H1 (cell line): Measurements from ENCODE around the gene PPIP5K1. TPM values are rescaled to one million over a fixed set of nuclear protein-coding genes. Genes with fewer than 3 reads are reported as not detected.
"Not testable (repeated sequence)": the region's sequence is repeated elsewhere in the genome, so short reads cannot be mapped to it uniquely, and the experiment has no call there.

ENCODE experiments used
- CTCF ChIA-PET: fragments of 300-600 bp; sonication (Branson Sonifier 250); formaldehyde crosslinking; loops from one replicate; lab custom pipeline; 2021; ENCODE audit not compliant: partially characterized antibody; lab: Charles Lee
- POLR2A ChIA-PET: fragments of 300-600 bp; sonication (Branson Sonifier 250); formaldehyde crosslinking; loops from one replicate; lab custom pipeline; 2021; ENCODE audit warnings: inconsistent platforms; ENCODE audit not compliant: partially characterized antibody; lab: Charles Lee
- DNase-seq, 2 experiments: peaks; one replicate each; pipeline versions ENCODE4 v3.0.0 to v3.0.0-alpha.2; 2010 to 2022; ENCODE audit warnings: low spot score in 2 of 2, low read depth in 1 of 2, mixed read lengths in 1 of 2
- FAIRE-seq: peaks from 2 replicates; lab custom pipeline; 2011; peaks lifted over from hg19 to GRCh38; lab: Jason Lieb, UNC
- H2AFZ ChIP-seq: 2 replicates; pipeline ENCODE4 v1.8.1; 2012; ENCODE audit warnings: low read length, inconsistent platforms
- H2AK5ac ChIP-seq: 2 replicates; pipeline ENCODE4 v1.6.1; 2013; ENCODE audit warnings: low read depth, low read length
- H2BK120ac ChIP-seq: replicated peaks from 2 replicates; pipeline ENCODE3; 2013; ENCODE audit warnings: low read depth, low read length, inconsistent platforms
- H2BK12ac ChIP-seq: 2 replicates; pipeline ENCODE4 v1.6.1; 2013; ENCODE audit warnings: low read depth, low read length
- H2BK15ac ChIP-seq: 2 replicates; pipeline ENCODE4 v1.6.1; 2013; ENCODE audit warnings: low read length
- H2BK20ac ChIP-seq: 2 replicates; pipeline ENCODE4 v1.6.1; 2013; ENCODE audit warnings: low read length
- H2BK5ac ChIP-seq: 2 replicates; pipeline ENCODE4 v1.6.1; 2013; ENCODE audit warnings: low read depth, low read length
- H3K14ac ChIP-seq: 2 replicates; pipeline ENCODE4 v1.6.1; 2013; ENCODE audit warnings: inconsistent platforms; ENCODE audit not compliant: insufficient read length
- H3K18ac ChIP-seq: 2 replicates; pipeline ENCODE4 v1.6.1; 2013; ENCODE audit warnings: low read length; ENCODE audit errors: extremely low read depth
- H3K23ac ChIP-seq: 2 replicates; pipeline ENCODE4 v1.6.1; 2013; ENCODE audit warnings: inconsistent platforms; ENCODE audit not compliant: insufficient read length
- H3K23me2 ChIP-seq: 2 replicates; pipeline ENCODE4 v1.6.1; 2013; ENCODE audit warnings: low read depth, low read length
- H3K27ac ChIP-seq: 2 replicates; pipeline ENCODE4 v1.6.1; 2011; ENCODE audit warnings: low read depth, low read length, inconsistent platforms
- H3K27me3 ChIP-seq, 4 experiments: replicated peaks in 1 of 4; 1 replicate in 1 of 4; 2 replicates in 3 of 4; pipeline versions ENCODE4 v1.6.1 to v1.8.1; 2011 to 2013; ENCODE audit warnings: low read length in 3 of 4, mild to moderate bottlenecking in 3 of 4, inconsistent platforms in 2 of 4, mixed read lengths in 2 of 4, moderate library complexity in 1 of 4; ENCODE audit not compliant: control insufficient read depth in 3 of 4, insufficient read depth in 3 of 4; ENCODE audit errors: extremely low read depth in 1 of 4
- H3K36me3 ChIP-seq, 4 experiments: 2 replicates each; pipeline versions ENCODE4 v1.6.1 to v1.8.1; 2011 to 2013; ENCODE audit warnings: mild to moderate bottlenecking in 4 of 4, low read length in 3 of 4, moderate library complexity in 2 of 4, control low read depth in 1 of 4, inconsistent platforms in 1 of 4; ENCODE audit not compliant: insufficient read depth in 4 of 4, control insufficient read depth in 2 of 4
- H3K4ac ChIP-seq: replicated peaks from 2 replicates; pipeline ENCODE3; 2013; ENCODE audit warnings: low read length, low read depth, mixed read lengths, inconsistent platforms; ENCODE audit not compliant: insufficient read length
- H3K4me1 ChIP-seq, 4 experiments: replicated peaks in 1 of 4; 1 replicate in 1 of 4; 2 replicates in 3 of 4; pipeline versions ENCODE4 v1.6.1 to v1.8.1; 2011 to 2013; ENCODE audit warnings: low read length in 3 of 4, inconsistent platforms in 2 of 4, mixed read lengths in 1 of 4; ENCODE audit not compliant: insufficient read depth in 4 of 4, control insufficient read depth in 3 of 4
- H3K4me2 ChIP-seq, 2 experiments: 2 replicates each; pipeline versions ENCODE4 v1.6.1 to v1.8.1; 2011 to 2013; ENCODE audit warnings: low read depth in 2 of 2, low read length in 2 of 2, control low read depth in 1 of 2, inconsistent platforms in 1 of 2, mild to moderate bottlenecking in 1 of 2; ENCODE audit not compliant: insufficient read depth in 1 of 2
- H3K4me3 ChIP-seq, 4 experiments: fragments of 200-600, 300-600 bp in 1 of 4; sonication (generic), shearing (Covaris generic), sonication (Bioruptor Twin) in 1 of 4; 2 replicates each; pipeline versions ENCODE4 v1.5.1 to v1.8.1; 2011 to 2016; ENCODE audit warnings: low read length in 4 of 4, low read depth in 3 of 4, control low read depth in 2 of 4, inconsistent platforms in 2 of 4, mild to moderate bottlenecking in 2 of 4, mixed read lengths in 1 of 4, moderate library complexity in 1 of 4; ENCODE audit not compliant: insufficient read depth in 2 of 4; ENCODE audit errors: extremely low read depth in 1 of 4
- H3K56ac ChIP-seq: replicated peaks from 2 replicates; pipeline ENCODE3; 2013; ENCODE audit warnings: low read depth, mild to moderate bottlenecking, mixed read lengths, low read length, inconsistent platforms; ENCODE audit not compliant: insufficient read length
- H3K79me1 ChIP-seq: 2 replicates; pipeline ENCODE4 v1.6.1; 2013; ENCODE audit warnings: low read depth, low read length, control low read depth
- H3K79me2 ChIP-seq, 2 experiments: 2 replicates each; pipeline versions ENCODE4 v1.6.1 to v1.8.1; 2012 to 2013; ENCODE audit warnings: low read length in 2 of 2, mild to moderate bottlenecking in 2 of 2, inconsistent platforms in 1 of 2; ENCODE audit not compliant: insufficient read depth in 2 of 2, control insufficient read depth in 1 of 2
- H3K9ac ChIP-seq, 4 experiments: replicated peaks in 1 of 4; 1 replicate in 1 of 4; 2 replicates in 3 of 4; pipeline versions ENCODE4 v1.6.1 to v1.8.1; 2011 to 2013; ENCODE audit warnings: low read depth in 3 of 4, low read length in 3 of 4, control low read depth in 2 of 4, mild to moderate bottlenecking in 2 of 4, moderate library complexity in 2 of 4, inconsistent platforms in 1 of 4; ENCODE audit errors: extremely low read depth in 1 of 4
- H3K9me3 ChIP-seq, 2 experiments: 2 replicates each; pipeline versions ENCODE4 v1.6.1 to v1.8.1; 2012 to 2013; ENCODE audit warnings: mild to moderate bottlenecking in 2 of 2, moderate library complexity in 2 of 2, control low read depth in 1 of 2, inconsistent platforms in 1 of 2, low read depth in 1 of 2, low read length in 1 of 2, mixed read lengths in 1 of 2; ENCODE audit not compliant: insufficient read depth in 2 of 2
- H4K20me1 ChIP-seq, 2 experiments: replicated peaks in 1 of 2; 2 replicates each; pipeline versions ENCODE3 to v1.8.1; 2011 to 2013; ENCODE audit warnings: inconsistent platforms in 2 of 2, low read length in 2 of 2, mild to moderate bottlenecking in 1 of 2; ENCODE audit not compliant: insufficient read depth in 2 of 2, control insufficient read depth in 1 of 2
- H4K5ac ChIP-seq: 2 replicates; pipeline ENCODE4 v1.6.1; 2013; ENCODE audit warnings: low read length, low read depth, mixed read lengths, inconsistent platforms; ENCODE audit not compliant: insufficient read length
- H4K8ac ChIP-seq: 2 replicates; pipeline ENCODE4 v1.8.0; 2013; ENCODE audit warnings: mild to moderate bottlenecking, moderate library complexity, low read length, inconsistent platforms; ENCODE audit not compliant: insufficient read depth; ENCODE audit errors: extremely low read depth
- H4K91ac ChIP-seq: replicated peaks from 2 replicates; pipeline ENCODE3; 2013; ENCODE audit warnings: low read length, mixed read lengths, inconsistent platforms; ENCODE audit not compliant: insufficient read length
- WGBS, 2 experiments: shearing (Covaris generic) in 1 of 2; methylation state at CpG; one replicate each; pipeline versions ENCODE4 v1.1.6 to v1.1.7; 2013 to 2015; ENCODE audit warnings: low lambda C conversion rate in 2 of 2, mixed read lengths in 2 of 2, inconsistent platforms in 1 of 2, low coverage in 1 of 2, missing lambda C conversion rate in 1 of 2; ENCODE audit not compliant: insufficient replicate concordance in 2 of 2, insufficient coverage in 1 of 2, insufficient read length in 1 of 2; ENCODE audit errors: extremely low coverage in 1 of 2, missing lambda C conversion rate in 1 of 2; 5-methylcytosine and 5-hydroxymethylcytosine counted together
- polyA plus RNA-seq, 7 experiments: library from polyadenylated mRNA; depleted of rRNA in 3 of 7; stranded (reverse) in 5 of 7; unstranded in 2 of 7; fragments of >200 nt in 5 of 7; fragments of 200-250 nt in 2 of 7; gene quantifications; 1 replicate in 5 of 7; 2 replicates in 1 of 7; 4 replicates in 1 of 7; pipeline versions ENCODE4 v1.2.1 to v1.2.3, GENCODE V29; 2011 to 2013; ENCODE audit warnings: missing spikeins in 2 of 7, mixed read lengths in 2 of 7
- total RNA-seq: library from RNA; stranded (reverse); fragmentation: NEBNext Ultra II Directional; extraction: Animal tissue kit (Norgen Biotek cat#: 25700); gene quantifications from 2 replicates; pipeline ENCODE4 v1.2.1, GENCODE V29; 2021

The PPIP5K1 gene
- total and polyA plus RNA-seq, 2 of the 8 experiments (the other 6 are each of a cell fraction or from before 2014, with no cell fraction given): 18.8 to 22.7 TPM

- H2BK15ac ChIP-seq, H3K36me3 ChIP-seq, H3K23me2 ChIP-seq, H4K91ac ChIP-seq, H3K4me1 ChIP-seq, H4K5ac ChIP-seq, H3K4ac ChIP-seq, H3K79me2 ChIP-seq, H3K18ac ChIP-seq, H3K9ac ChIP-seq, H2AFZ ChIP-seq, H4K20me1 ChIP-seq, H3K79me1 ChIP-seq, H2BK5ac ChIP-seq, FAIRE-seq, H3K4me2 ChIP-seq, POLR2A ChIA-PET, DNase-seq, H2AK5ac ChIP-seq, H3K27ac ChIP-seq, H4K8ac ChIP-seq, H3K23ac ChIP-seq, H2BK20ac ChIP-seq, H2BK120ac ChIP-seq, H3K9me3 ChIP-seq, H3K27me3 ChIP-seq, H3K14ac ChIP-seq, CTCF ChIA-PET, H3K4me3 ChIP-seq, H3K56ac ChIP-seq, H2BK12ac ChIP-seq: not testable (repeated sequence)
- no CpG with 5 or more reads among the region's 2 CpGs for WGBS, 2 experiments
These were observed 23.4 kb downstream of the PPIP5K1 start for GRCh38 chr15:43566615-43567014.

DNA sequence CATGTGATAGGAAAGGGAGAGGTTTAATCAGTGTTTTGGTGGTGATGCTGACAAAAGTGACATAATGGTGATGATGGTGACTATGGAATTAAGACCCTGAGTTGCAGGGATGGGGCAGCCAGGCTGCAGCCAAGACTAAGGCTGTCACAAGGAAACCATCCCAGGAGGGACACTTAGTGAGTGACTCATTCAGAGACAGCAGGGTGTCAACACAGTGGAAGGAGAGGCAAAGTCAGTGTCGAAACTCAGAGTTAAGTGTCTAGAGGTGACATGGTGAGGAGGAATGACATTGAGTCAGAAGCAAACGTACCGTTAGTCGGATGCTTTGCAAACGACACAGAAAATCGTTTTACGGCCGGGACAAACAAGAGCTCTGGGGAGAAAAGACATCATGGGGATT, 26.2 kb downstream of the PPIP5K1 start:
- FAIRE-seq: not testable (repeated sequence)

More for the DNA sequence above, 26.2 kb downstream of the PPIP5K1 start:
- CTCF ChIA-PET, H4K8ac ChIP-seq, H3K79me1 ChIP-seq, H3K4me2 ChIP-seq, H2BK12ac ChIP-seq, H2BK20ac ChIP-seq, H3K9me3 ChIP-seq, H3K9ac ChIP-seq, H2BK120ac ChIP-seq, H3K4me3 ChIP-seq, H3K27me3 ChIP-seq, H3K23me2 ChIP-seq, H2AFZ ChIP-seq, DNase-seq, H4K20me1 ChIP-seq, H3K36me3 ChIP-seq, H3K4ac ChIP-seq, H3K79me2 ChIP-seq, H2AK5ac ChIP-seq, H3K56ac ChIP-seq, H3K27ac ChIP-seq, H2BK5ac ChIP-seq, H4K5ac ChIP-seq, H3K23ac ChIP-seq, H3K18ac ChIP-seq, H3K14ac ChIP-seq, POLR2A ChIA-PET, H4K91ac ChIP-seq, H3K4me1 ChIP-seq, H2BK15ac ChIP-seq: not testable (repeated sequence)
- WGBS, 2 experiments: no CpG with 5 or more reads among the region's 8 CpGs
